ENCODE measurements around the gene IL12RB1.
A peak's percentile ranks its signal among the peaks of the same experiment; 100 is the strongest.
"Not testable (repeated sequence)": the region's sequence is repeated elsewhere in the genome, so short reads cannot be mapped to it uniquely, and the experiment has no call there.

Gene IL12RB1

GRCh38 chr19:18046059-18046718, 40.5 kb downstream of the IL12RB1 start:
- no peak for DNase-seq (ENCODE audit: low spot score)

GRCh38 chr19:18045307-18046050, 41.3 kb downstream of the IL12RB1 start:
- DNase-seq (ENCODE audit: low spot score): peak; percentile 26

DNA sequence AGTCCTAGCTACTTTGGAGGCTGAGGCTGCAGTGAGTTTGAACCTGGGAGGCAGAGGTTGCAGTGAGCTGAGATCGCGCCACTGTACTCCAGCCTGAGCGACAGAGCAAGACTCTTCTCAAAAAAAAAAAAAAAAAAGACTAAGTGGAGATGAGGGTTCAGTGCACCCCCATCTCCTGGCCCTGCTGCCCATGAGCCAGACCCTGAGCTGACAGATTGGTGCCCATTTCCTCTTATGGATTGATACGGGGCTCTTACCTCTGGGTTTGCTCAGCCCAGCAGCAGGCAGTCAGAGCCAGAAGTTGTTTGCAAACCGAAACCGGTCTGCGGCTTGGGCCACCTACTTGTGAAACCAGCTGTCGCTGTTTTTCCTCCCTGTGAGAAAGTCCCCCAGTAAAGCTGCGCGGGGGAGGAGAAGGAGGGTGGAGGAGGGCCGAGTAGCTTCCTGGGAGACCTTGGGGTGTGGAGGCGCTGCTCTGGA, 41.9 kb downstream of the IL12RB1 start:
- peak; percentile 93 for DNase-seq (ENCODE audit: low spot score)

DNA sequence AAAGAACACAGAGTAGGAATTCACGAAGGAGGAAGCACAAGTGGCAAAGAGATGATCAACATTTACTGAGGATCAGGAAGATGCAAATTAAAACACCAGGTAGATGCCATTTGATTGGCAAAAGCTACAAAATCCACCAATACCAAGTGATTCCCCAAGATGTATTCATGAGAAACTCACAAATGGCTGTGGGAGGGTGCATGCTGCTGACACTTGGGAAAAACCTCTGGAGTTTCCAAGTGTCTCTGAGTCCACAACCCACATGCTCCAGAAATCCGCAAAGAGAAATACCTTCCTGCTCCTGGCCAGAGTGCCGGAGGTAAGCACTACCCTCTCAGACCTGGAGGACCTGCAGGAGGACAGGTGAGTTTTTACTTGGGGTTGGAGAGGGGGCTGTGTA, 43.1 kb downstream of the IL12RB1 start:
- no peak for DNase-seq (ENCODE audit: low spot score)

- DNase-seq (ENCODE audit: low spot score): no peak
Observed at GRCh38 chr19:18041054-18041453, 45.7 kb downstream of the IL12RB1 start.

DNA sequence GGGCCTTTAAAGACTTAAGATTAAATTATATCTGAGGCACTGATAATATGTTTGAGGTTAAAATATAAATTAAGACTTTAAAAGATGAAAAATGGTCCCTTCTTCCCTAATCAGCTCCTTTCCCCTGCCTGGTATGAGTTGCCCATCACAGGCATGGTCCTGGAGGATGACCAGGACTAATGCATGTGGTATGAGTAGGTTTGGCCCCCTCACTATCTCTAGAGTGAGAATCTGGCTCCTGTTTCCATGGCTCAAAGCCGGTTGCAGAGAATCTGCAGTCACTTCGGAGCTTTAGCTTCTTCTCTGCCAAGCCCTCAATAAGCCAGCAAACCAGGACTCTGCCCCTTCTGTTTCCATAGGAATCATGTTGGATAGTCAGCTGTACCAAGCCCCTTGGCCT, 54.6 kb downstream of the IL12RB1 start:
- not testable (repeated sequence) for DNase-seq (ENCODE audit: low spot score)

GRCh38 chr19:18031401-18031800, 55.3 kb downstream of the IL12RB1 start:
- not testable (repeated sequence) for DNase-seq (ENCODE audit: low spot score)

- DNase-seq (ENCODE audit: low spot score): peak; percentile 32
Observed at GRCh38 chr19:18029617-18030338, 57.0 kb downstream of the IL12RB1 start.

DNA sequence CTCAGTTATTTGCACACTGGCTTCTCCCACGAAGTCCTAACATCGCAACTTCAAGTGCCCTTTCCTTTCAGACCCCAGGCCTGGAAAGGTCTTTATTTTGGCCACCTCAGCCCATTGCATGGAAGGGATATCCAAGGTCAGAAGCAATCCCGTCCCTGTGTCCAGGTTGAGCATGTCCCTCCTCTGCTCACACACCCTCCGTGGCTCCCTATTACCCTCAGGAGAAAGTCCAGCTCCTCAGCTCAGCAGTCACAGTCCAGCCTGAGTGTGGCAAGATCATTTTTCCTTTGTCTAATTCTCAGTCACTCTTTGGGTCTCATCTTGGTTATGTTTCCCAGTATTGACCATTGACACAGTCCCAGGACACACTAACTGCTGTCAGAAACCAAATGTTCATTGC, 59.6 kb downstream of the IL12RB1 start:
- DNase-seq (ENCODE audit: low spot score): no peak

- DNase-seq (ENCODE audit: low spot score): peak; percentile 95
Observed at GRCh38 chr19:18023622-18024251, 63.0 kb downstream of the IL12RB1 start.

DNA sequence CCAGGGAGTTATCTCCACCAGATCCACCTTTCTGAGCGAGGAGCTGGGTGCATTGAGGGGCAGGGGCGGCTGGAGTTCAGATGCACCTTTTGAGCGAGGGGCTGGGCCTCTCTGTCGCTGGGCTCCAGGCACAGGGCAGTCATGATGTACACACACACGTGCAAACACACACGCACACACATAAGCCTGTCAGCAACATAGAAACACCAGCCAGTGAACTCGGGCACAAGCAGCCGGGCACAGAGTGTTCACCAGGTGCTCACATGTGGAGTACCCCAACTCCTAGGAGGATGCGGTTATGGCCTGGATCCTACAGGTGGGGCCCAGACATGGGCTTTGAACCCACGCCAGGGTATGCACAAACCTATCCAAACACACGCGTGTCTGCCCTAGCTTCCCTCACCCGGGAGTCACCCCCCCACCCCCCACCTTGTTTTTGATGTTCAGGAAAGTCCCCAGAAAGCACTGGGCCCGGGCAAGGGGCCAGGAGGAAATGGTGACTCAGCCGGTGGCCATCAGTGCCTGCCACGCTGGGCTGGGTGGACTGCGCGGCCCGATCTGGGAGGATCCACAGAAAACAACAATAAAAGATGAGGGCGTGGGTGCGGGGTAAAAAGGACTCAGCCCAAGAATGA, 65.5 kb downstream of the IL12RB1 start:
- no peak for DNase-seq (ENCODE audit: low spot score)

GRCh38 chr19:18020212-18021085, 66.3 kb downstream of the IL12RB1 start:
- DNase-seq (ENCODE audit: low spot score): no peak

DNA sequence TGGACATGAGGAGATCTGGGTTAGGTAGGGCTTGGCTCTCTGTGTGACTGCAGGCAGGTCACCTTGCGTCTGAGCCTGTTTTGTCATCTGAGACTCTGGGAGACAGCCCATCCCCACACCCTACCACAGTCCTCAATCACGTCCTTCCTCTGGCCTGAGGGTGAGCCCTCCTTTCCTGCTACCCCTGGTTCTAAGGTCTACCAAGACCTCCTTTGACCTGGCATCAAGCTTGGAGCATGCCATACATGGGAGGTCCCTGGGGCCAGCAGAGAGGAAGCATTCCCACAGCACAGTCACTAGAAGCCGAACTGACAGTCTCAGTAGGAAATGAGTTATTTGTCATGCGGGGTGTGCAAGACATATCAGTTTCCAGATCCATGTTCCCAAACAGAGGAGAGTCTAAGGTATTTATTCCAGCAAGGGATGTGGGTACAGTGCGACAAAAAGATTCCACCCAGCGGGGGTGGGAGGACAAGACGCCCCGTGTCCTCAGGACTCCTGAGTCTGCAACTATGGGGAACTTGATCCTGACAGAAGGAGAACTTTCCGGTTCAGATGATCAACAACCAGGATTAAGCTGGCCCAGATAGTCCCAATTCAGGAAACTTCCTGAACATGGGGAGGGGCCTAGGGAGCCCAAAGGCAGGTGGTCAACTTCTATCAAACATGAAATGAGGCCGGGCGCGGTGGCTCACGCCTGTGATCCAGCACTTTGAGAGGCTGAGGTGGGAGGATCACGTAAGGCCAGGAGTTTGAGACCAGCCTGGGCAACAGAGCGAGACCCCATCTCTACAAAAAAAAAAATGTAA, 69.3 kb downstream of the IL12RB1 start:
- DNase-seq (ENCODE audit: low spot score): no peak

DNA sequence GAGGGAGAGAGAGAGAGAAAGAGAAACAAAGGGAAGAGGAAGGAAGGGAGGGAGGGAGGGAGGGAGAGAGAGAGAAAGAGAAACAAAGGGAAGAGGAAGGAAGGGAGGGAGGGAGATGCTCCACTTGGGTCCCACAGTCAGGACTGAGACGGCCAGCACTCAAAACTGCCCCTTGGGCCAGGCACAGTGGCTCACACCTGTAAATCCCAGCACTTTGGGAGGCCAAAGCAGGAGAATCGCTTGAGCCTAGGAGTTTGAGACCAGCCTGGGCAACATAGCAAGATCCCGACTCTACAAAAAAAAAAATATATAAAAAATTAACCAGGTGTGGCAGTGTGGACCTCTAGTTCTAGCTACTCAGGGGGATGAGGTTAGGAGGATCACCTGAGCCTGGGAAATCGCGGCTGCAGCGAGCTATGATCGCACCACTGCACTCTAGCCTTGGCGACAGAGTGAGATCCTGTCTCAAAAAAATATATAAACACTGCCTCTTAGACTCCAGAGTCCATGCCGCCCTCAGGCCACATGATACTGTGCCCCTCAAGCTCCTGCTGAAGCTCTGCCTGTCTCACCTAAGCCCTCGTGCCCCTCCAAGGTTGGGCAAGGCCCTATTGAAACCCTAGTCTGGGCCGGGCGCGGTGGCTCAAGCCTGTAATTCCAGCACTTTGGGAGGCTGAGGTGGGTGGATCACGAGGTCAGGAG, 70.4 kb downstream of the IL12RB1 start:
- DNase-seq (ENCODE audit: low spot score): no peak

GRCh38 chr19:18014197-18014596, 72.5 kb downstream of the IL12RB1 start:
- no peak for DNase-seq (ENCODE audit: low spot score)

GRCh38 chr19:18013210-18014111, 73.3 kb downstream of the IL12RB1 start:
- no peak for DNase-seq (ENCODE audit: low spot score)

- DNase-seq (ENCODE audit: low spot score): no peak
Observed at GRCh38 chr19:18010149-18010548, 76.6 kb downstream of the IL12RB1 start.

DNA sequence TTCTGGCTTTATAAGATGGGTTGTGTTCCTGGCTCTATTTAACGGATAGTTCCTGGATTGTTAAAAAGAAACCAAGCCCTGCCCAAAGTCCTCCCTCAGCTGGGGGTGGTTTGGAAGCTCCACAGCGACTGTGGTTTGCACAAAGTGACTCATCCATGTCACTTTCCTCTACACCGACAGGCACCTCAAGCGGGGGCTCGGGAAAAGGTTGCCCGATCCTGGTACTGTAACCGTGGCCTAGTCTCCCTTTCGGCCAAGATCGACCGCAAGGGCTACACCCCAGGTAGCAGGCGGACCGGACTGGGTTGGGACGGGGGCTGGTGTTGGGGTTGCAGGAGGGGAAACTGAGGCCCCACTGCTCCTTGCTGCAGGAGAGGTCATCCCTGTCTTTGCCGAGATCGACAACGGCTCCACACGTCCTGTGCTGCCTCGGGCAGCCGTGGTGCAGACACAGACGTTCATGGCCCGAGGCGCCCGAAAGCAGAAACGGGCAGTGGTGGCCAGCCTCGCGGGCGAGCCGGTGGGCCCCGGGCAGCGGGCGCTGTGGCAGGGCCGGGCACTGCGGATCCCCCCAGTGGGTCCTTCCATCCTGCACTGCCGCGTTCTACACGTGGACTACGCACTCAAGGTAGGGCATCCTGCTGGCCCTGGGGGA, 77.2 kb downstream of the IL12RB1 start:
- no peak for DNase-seq (ENCODE audit: low spot score)

Measured in NAMALWA (cell line).